HUDEP-2 (cell line): ENCODE measurements around the gene SSR2.
"Not testable (repeated sequence)": the region's sequence is repeated elsewhere in the genome, so short reads cannot be mapped to it uniquely, and the experiment has no call there.

ENCODE experiments used
- DNase-seq, 76 experiments: peaks; one replicate each; lab custom pipeline; 2025; ENCODE audit not compliant: unreplicated experiment in 76 of 76; lab: John Stamatoyannopoulos, UW

Gene SSR2

DNA sequence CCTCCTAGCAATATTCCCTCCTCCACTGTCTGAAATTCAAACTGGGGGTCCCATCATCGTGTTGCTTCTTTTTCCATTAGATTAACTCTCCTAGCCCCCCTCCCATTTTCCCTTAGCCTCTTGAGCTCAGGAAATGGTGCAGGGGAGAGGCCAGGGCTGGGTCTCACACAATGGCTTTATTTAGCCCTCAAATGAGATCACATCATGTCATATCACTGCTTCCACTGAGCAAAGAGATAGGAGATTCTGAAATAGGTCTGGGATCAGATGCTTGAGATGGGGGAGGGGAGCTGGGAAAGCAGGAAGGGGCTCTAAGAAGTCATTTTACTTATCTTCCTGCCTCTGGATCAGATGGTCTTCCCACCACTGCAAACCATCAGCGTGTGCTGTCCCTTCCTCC is 24.6 kb downstream of the SSR2 start:
- DNase-seq = no peak

GRCh38 chr1:155993595-155993994 is 27.2 kb downstream of the SSR2 start:
- DNase-seq = no peak

GRCh38 chr1:155990005-155990739 is 30.6 kb downstream of the SSR2 start:
- no peak for DNase-seq

DNA sequence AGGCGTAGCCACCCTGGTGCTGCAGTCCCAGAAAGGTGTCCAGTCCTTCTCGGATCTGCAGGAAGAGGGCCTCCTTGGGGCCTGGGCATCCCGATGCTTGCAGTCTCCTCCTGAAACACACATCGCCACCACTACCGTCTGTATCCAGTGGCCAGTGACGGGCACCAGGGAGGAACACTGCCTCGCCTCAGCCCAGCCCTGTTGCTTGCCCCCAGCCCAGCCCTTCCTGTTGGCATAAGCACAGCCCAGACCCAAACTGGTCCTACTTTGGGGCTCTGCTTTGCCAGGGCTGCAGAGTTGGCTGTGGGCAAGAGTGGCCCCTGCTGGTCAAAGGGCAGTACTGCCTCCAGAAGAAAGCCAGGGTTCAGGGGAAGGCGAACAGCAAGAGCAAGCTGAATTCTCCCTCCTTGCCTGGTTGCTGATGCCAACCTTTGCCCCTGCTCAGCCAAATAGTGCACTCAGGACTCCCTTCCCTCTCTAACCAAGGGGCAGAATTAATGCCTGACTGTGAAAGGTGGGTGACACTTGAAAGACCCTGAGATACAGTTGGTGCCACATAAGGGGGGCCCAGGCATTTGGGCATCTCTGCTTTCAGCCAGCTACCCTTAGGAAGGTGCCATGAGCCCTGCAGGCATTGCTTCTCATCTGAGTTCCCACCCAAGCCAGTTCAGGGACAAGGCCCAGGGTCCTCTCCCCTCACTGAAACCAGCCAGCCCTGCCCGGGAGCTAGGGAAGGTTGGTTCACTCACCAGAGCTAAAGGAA is 31.3 kb downstream of the SSR2 start:
- peak in 65 of 76 experiments; percentile 8 to 83 (median 55) for DNase-seq

DNA sequence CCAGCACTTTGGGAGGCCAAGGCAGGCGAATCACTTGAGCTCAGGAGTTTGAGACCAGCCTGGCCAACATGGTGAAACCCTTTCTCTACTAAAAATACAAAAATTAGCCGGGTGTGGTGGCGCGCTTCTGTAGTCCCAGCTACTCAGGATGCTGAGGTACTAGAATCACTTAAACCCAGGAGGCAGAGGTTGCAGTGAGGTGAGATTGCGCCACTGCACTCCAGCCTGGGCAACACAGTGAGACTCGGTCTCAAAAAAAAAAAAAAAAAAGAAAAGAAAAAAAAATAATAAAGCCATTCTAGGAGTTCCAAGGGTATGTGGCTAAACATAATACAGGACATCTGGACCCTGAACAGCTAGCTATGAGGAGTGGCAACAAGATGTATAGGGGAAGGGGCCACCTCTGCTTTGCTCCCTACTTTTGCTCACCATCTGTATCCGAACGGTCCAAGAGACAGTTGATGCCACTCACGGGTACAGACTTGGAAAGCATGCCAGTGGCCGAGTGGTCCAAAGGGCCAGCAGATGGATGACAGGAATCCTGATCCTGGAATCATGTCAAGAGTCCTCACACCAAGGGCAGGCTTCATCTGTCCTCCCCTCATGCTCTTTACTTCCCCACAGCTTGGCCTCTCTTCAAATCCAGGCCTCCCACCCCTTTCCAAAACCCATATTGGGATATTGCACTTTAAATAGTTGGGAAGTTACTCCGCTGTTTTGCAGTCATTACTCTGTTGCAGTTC is 35.7 kb downstream of the SSR2 start:
- not testable (repeated sequence) for DNase-seq

DNA sequence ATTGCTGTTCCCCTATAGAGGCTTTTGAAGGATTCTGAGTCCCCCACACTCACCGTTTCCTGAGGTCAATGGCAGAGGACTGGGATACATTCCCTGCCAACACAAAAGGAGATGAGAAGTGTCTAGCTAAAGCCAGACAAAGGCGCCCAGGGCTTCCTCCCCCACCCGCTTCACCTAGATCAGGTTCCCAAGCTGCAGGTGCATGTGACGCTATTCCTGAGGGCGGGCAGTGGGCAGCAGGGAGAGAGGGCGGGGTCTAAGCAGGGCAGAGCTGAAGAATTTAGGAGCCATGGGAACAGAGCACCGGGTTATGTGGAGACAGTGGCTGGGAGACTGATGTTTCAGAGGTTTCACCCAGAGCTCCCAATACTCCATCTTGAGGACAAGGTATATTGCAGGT is 36.4 kb downstream of the SSR2 start:
- no peak for DNase-seq

DNA sequence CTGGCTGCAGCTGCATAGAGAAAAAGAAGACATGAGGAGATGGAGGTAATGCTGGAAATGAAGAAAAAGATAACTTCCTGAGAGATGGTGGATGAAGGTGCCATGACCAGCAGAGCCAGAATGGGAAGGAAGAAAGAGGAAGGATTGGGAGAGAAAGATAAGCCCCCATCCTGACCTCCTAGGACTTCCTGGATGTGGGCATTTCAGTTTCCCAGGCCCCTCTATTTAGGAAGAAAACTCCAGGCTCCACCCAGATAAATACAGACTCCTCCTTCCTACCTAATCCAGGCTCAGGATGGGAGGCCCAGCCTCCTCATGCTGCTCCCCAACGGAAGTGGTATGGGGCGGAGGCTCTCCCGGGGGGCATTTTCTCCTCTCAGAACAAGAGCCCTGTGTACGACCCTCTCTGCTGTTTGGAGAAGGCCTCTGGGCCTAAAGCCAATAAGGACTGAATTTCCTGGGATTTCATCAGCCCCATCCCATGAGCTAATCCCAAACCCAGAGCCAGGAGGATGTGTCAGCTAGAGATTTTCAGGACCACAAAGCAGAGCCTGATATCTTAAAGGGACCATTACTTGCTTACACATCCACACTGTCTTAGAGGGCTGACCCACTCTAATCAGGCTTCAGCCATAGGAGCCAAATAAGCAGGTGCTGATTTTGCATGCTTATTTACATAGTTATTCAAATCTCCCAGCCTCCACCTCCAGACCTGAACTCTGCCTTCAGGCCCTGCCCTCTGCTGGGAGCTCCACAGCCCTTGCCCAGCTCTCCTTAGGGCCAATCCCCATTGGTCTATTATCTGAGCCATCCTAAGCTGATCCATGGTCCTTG is 37.3 kb downstream of the SSR2 start:
- DNase-seq = peak in 9 of 76 experiments; percentile 10 to 35 (median 15)

- DNase-seq = no peak
These were observed 38.6 kb downstream of the SSR2 start for GRCh38 chr1:155982106-155982505.

- DNase-seq = peak in 21 of 76 experiments; percentile 5 to 31 (median 19)
These were observed 39.3 kb downstream of the SSR2 start for GRCh38 chr1:155981266-155982088.

DNA sequence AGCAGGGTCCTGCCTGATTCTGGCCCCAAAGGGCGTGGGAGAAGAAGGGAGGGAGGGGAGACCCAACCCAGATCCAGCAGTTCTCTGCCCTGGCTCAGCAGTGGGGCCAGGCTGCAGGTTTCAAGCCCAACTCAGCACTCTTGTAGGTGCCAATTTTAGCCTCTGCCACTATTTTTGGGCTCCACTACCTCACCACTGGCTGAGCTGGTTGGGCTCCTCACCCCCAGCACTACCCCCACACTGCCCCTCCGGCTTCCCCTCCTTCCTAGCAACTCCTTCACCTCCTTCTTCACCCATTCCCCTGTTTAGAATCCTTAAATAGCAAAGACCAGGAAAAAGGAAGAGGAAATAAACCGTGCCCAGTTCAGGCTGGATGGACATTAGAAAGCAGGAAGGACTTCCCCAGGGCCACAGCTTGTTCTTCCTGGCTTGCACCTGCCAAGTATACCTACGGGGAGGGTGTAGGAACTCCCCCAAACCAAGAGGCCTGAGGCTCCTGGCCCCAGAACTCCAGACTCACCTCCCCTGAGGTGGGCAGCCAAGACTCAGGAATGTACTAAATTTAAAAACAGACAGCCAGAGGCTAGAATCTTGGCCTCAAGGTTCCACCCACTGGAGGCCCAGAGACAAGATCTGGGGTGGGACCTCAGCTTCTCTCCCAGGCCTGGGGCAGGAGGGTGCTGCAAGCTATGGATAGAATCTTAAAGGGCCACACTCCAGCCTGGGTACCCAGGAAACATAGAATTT is 41.0 kb downstream of the SSR2 start:
- peak in 66 of 76 experiments; percentile 15 to 80 (median 58) for DNase-seq

- peak in 17 of 76 experiments; percentile 1 to 43 (median 25) for DNase-seq
These were observed 41.8 kb downstream of the SSR2 start for GRCh38 chr1:155978973-155979429.

DNA sequence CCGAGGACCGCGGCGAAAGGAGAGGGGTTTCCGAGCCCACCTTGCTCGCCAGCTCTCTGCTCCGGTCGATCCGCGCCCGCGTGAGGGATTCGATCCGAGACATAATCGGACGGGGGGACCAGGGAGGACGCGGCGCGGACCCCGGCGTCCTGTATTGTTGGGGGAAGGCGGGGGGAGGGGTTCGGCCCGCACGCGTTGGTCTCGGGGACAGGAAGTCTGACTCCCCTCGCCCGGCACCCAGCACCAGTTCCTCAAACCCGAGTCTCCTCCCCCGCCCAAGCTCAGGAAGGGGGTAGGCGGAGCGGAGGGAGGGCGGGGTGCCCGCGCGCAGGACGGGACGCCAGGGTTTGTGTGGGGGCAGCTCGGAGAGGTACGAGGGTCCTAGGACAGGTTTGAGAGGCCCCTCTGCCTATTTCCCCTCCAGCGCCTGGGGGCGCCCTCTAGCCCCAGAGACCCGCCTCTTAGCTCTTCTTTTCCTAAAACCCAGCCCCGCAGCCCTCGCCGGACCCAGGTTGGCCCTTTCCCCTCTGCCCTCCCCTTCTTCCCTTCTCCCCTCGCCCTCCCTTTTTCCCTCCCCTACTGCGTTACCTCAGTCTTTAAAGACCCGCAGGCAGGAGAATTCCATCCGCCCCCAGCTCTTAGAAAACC is 42.3 kb downstream of the SSR2 start, which contains the start of gene ARHGEF2:
ARHGEF2 (minus strand) TSS at position 223 of the 648 bp plus-strand sequence; CDS start at position 103, 120 bp downstream.
- DNase-seq = peak in 64 of 76 experiments; percentile 13 to 81 (median 62)

DNA sequence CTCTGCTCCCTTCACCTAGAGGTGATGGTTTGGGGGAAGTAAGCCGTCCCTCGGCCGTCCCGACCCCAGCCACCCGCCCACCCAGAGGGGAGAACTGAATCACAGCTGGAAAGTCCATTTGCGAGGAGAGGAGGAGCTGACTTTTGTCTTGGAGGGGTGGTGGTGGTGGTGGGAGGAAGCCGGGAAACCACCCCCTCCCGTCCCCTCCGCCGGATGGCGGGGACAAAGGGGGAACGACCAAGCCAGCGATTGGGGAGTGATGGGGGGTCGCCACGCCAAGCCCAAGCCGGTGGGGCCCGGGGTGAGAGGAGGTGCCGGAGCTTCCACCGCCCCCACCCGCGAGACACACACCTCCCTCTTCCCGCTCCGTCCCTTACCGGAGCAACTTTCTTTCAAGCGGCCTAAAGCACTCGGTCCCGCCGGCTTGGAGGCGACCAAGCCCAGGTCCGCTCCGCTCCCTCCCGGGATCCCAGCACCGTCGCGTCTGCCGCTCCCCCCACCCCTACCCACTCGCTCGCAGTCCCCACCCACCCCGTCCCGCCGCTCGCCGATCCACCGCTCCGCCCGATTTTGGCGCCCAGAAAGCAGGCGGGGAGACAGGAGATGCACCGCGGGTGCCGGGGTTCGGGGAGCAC is 42.9 kb downstream of the SSR2 start:
- DNase-seq = peak in 9 of 76 experiments; percentile 17 to 36 (median 26)

- DNase-seq = peak in 72 of 76 experiments; percentile 27 to 88 (median 65)
These were observed 43.6 kb downstream of the SSR2 start for GRCh38 chr1:155976913-155977689.

DNA sequence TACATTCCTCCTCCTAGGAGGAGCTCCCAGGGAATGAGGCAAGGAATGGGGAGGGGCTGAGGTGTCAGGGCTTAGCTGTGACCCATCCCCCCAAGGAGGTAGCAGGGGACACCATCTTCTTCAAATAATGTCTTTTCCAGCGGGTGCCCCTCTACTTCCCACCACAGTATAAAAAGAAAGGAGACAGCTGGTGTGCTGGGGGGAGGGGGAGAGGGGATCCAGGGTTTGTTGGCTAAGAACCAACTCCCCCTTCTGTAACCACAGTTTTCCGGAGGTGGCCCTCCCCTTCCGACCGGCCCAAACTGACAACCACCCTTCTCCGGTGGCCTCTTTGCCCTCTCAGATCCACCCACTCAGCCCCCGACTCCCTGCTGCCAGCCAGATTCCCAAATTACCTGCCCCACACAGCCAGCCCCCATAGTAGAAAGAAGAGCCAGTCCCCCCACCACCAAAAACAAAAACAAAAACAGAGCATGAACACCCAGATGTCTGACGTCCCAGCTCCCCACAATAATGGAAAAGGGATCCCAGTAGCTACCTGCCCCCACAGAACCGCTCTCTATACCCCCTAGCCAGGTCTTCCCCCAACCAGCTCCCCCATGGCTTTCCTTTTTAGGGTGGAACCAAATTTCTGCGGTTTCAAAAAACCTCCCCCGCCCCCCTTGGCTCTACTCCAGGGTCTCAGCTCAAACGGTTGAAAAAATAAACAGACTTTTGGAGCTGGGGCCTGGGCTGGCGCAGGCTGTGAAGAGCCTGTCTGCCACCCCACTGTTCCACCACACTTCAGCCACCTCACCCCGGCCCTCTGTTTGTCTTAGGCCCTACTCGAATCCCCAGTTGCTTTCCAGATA is 44.5 kb downstream of the SSR2 start:
- peak in 72 of 76 experiments; percentile 5 to 92 (median 80) for DNase-seq
